ENCODE measurements around the gene DYSF.

- TF ChIP-seq ZNF384 (IDR thresholded peaks at IDR 0.05) (no peak), BHLHE40 (IDR thresholded peaks at IDR 0.05; ENCODE audit: borderline replicate concordance) (no peak)
Measured at GRCh38 chr2:71718686-71719085, 265.3 kb downstream of the DYSF start.
